HG03354 (cell line): ENCODE results near the gene ATF5.

Source experiments
- ATAC-seq: cut with Tn5 transposase; IDR thresholded peaks from one replicate; pipeline ENCODE4 v1.9.1; 2021; ENCODE audit warnings: mild to moderate bottlenecking; ENCODE audit not compliant: unreplicated experiment, poor library complexity, severe bottlenecking

The ATF5 gene, protein sequence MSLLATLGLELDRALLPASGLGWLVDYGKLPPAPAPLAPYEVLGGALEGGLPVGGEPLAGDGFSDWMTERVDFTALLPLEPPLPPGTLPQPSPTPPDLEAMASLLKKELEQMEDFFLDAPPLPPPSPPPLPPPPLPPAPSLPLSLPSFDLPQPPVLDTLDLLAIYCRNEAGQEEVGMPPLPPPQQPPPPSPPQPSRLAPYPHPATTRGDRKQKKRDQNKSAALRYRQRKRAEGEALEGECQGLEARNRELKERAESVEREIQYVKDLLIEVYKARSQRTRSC

DNA sequence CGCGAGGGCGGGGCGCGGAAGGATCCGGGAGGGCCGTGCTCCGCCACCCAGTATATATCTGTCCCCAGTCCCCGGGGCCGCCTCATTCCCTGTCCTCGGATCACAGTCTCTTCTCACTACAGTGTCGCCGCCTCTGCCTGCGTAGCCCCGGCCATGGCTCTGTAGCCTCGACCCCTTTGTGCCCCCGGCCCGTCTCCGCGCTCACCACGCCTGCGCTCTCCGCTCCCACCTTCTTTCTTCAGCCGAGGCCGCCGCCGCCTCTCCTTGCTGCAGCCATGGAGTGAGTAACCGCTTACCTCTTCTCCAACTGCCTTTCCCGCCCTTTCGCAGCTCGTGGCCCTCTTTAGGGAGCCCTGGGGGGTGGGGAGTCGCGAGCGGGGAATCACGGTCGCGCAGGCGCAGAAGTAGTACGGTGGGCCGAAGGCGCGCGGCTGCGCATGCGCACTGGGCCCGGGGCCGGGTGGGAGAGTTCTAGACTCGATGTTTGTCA is at the start of gene ATF5, which contains the start of gene NUP62:
TSS of gene ATF5 (plus strand) at position 85 of the 490 bp plus-strand sequence. CDS start 1,646 bp downstream, outside the sequence.
TSS of gene NUP62 (minus strand) at position 384 of the 490 bp plus-strand sequence. CDS start 19,697 bp downstream, outside the sequence.
- ATAC-seq: peak; percentile 53

DNA sequence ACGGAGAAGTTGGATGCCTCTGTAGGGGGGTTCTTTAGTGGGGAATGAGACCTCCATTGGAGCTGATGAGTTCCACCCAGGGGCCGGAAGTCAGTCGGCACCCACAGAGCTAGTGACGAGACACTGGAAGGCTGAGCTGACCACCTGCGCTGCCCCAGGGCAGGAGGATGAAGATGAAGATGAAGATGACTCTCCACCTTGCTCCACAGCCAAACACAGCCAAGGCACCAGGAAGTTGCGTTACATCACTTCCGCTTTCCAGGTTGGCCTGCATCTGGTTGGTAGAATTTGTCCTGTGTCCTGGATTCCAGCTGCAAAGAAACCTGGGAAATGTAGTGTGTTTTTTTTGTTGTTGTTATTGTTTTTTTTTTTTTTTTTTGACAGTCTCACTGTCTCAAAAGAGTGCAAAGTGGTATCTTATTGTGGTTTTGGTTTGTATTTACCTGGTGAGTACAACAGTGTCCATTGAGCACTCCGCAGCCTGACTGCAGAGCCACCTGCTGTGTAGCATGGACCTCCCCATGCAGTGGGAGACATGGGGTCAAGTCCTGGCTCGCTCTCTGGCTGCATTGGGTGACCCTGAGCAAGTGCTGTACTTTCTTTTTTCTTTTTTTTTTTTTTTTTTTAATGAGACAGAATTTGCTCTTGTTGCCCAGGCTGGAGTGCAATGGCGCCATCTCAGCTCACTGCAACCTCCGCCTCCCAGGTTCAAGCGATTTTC is 49.6 kb upstream of the ATF5 start:
- no peak for ATAC-seq

GRCh38 chr19:49880162-49880869 is 48.7 kb upstream of the ATF5 start:
- no peak for ATAC-seq

GRCh38 chr19:49881186-49881585 is 47.8 kb upstream of the ATF5 start:
- no peak for ATAC-seq

DNA sequence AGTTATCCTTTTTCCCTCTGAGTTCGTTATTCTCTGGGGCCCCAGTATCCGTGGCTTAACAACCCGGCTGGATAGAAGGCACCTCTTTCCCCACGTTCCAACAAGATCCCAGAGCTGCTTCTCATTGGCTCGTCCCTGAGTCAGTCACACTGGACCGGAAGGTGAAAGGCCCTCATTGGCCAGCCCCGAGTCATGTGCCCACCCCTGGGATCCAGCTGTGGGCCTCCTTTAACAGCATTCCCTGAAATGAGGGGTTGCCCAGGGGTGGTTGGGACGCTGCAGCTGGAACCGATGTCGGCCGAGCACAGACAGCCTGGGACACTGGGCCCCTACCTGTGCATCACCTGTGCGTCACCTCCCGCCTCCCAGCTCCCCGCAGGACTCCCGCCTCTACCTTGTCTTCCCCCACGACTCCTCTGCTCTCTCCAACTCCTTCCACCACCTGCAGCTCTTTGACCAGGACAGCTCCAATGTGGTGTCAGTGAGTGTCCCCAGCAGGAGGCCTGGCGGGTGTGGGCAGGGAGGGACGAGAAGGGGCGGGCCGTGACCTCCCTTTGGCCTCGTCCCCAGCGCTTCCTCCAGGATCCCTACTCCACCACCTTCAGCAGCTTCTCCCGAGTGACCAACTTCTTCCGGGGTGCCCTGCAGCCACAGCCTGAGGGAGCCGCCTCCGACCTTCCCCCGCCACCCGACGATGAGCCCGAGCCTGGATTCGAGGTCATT is 47.2 kb upstream of the ATF5 start:
- ATAC-seq: no peak

DNA sequence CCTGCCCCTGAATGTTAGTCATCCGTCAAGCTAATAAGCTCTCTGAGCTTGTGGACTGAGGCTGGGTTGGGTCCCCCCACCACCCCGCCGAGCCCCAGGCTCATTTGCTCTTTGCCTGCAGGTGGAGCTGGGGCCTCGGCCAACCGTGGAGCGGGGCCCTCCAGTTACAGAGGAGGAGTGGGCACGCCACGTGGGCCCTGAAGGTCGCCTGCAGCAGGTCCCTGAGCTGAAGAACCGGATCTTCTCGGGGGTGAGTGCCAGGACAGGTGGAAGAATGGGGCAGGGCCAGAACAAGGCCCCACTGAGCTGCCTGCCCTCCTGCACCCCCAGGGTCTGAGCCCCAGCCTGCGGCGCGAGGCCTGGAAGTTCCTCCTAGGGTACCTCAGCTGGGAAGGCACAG is 46.4 kb upstream of the ATF5 start:
- ATAC-seq: no peak

GRCh38 chr19:49883094-49883493 is 45.9 kb upstream of the ATF5 start:
- no peak for ATAC-seq

DNA sequence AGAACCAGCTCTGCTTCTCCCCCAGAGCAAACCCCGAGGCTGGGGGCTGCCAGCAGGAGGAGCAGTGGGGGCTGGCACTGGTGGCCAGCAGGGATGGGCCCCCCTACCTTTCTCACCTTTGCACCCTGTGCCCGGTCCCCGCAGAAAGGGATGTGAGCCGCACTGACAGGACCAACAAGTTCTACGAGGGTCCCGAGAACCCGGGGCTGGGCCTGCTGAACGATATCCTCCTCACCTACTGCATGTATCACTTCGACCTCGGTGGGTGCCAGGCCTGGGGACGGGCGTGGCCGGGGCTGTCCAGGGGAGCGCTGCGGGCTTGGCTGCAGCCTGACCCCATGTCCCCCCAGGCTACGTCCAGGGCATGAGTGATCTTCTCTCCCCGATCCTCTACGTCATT is 44.9 kb upstream of the ATF5 start:
- no peak for ATAC-seq

- ATAC-seq: no peak
Observed at GRCh38 chr19:49884760-49885159, 44.2 kb upstream of the ATF5 start.

GRCh38 chr19:49887037-49887664 is 41.9 kb upstream of the ATF5 start:
- no peak for ATAC-seq

- ATAC-seq: no peak
Observed at GRCh38 chr19:49887665-49888509, 41.1 kb upstream of the ATF5 start.

GRCh38 chr19:49888510-49888824 is 40.5 kb upstream of the ATF5 start:
- ATAC-seq: no peak

DNA sequence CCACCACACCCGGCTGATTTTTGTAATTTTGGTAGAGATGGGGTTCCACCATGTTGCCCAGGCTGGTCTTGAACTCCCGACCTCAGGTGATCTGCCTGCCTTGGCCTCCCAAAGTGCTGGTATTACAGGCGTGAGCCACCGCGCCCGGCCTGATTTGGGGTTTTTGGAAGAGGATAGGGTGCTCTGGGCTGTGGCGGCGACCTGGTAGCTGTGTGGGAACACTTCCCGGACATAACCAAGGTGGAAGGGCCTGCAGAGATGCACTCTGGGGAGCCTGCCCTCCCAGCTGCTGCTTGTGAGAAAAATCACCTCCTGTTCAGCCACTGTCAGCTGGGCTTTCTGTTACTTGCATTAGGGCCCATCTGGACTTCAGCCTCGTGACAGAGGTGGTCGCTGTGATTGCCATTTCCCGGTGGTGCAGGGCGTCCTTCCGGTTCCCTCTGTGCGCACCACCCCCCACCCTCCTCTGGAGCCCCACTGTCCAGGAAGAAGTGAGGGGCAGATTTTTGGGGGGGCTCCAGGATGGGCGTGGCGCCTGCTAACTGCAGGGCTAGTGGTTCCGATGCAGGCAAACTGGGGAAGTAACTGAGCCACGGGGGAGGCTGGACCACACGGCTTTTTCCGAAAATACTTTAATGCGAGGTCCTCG is 39.8 kb upstream of the ATF5 start:
- no peak for ATAC-seq

- ATAC-seq: no peak
Observed at GRCh38 chr19:49889687-49890348, 39.2 kb upstream of the ATF5 start.

DNA sequence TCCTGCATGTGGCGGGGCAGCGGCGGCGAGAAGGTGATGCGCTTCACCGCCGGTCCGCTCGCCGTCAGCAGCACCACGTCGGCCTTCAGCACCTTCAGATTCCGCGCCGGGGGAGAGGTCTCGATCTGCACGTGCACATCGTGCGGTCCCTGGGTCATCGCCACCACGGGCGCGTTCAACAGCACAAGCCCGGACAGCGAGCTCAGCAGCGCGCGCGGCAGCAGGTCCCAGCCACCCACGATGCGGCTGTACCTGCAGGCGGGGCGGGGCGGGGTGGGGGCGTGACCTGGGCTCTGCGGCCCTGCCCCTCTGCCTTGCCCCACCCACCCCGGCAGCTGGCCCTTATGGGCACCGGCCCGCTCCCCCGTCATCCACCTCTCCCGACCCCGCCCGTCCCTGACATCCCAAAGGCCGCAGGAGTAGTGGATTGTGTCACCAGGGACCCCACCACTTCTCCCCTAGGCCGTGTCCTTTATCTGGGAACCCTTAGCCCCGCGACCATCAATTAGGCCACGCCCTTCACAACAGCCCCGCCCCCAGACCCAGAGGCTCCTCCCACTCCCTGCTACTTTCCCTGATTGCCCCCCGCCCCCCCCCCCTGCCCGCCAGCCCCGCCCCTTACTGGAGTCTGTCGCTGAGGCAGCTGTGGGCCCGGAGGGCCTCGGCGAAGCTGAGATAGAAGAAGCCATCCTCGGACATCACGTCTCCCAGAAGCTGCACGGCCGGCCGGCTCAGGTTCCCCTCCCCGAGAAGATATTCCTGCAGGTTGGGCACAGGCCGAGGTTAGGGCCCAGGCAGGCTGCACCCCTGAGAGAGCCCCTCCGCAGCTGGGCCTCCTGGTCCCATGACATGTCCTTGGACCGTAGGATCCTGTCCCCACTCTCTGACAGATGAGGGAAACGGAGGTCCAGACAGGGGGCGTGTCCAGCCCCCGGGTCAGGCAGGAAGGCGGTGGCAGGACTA is 38.4 kb upstream of the ATF5 start:
- ATAC-seq: no peak

GRCh38 chr19:49891393-49891792 is 37.6 kb upstream of the ATF5 start:
- no peak for ATAC-seq

- ATAC-seq: no peak
Observed at GRCh38 chr19:49892716-49893115, 36.3 kb upstream of the ATF5 start.
